Testis (tissue), 3 donors: Measurements from ENCODE around the gene MTOR. TPM values are rescaled to one million over a fixed set of nuclear protein-coding genes. Genes with fewer than 3 reads are reported as not detected.

Experiments used
- DNase-seq: peaks from one replicate; pipeline ENCODE4 v3.0.0-alpha.2; 2019
- H3K27ac ChIP-seq, 2 donors: fragments of 200-600 bp; sonication (generic); one replicate each; pipeline ENCODE4 v1.5.1; 2019
- H3K27me3 ChIP-seq: fragments of 200-600 bp; sonication (generic); one replicate; pipeline ENCODE4 v1.5.1; 2019
- H3K36me3 ChIP-seq: fragments of 200-600 bp; sonication (generic); one replicate; pipeline ENCODE4 v1.5.1; 2017; ENCODE audit warnings: low read depth; ENCODE audit errors: missing control alignments
- H3K4me1 ChIP-seq: fragments of 200-600 bp; sonication (generic); one replicate; pipeline ENCODE4 v1.5.1; 2019
- H3K4me3 ChIP-seq, 2 donors: fragments of 200-600 bp; sonication (generic); one replicate each; pipeline ENCODE4 v1.5.1; 2017 to 2019
- H3K9me3 ChIP-seq: fragments of 200-600 bp; sonication (generic); one replicate; pipeline ENCODE4 v1.5.1; 2017
- POLR2A ChIP-seq: fragments of 450-650 bp; IDR thresholded peaks from one replicate; pipeline ENCODE4 v1.6.1; 2017; ENCODE audit warnings: antibody characterized with exemption, mild to moderate bottlenecking, moderate library complexity
- WGBS, 2 donors: methylation state at CpG; one replicate each; pipeline ENCODE4 v1.1.5; 2018; 5-methylcytosine and 5-hydroxymethylcytosine counted together
- intact Hi-C: fragments of 100-400 bp; cut with DNase I; formaldehyde crosslinking; loops from one replicate; pipeline ENCODE4 v1.15.1; 2023; ENCODE audit warnings: low total_unique reads
- polyA plus RNA-seq: library from polyadenylated mRNA; stranded (reverse); fragments of 350-450 nt; fragmentation: Illumina TruSeq; extraction: RNeasy Lipid Tissue Mini Kit (QIAGEN cat#74804); gene quantifications from one replicate; pipeline ENCODE4 v1.2.3, GENCODE V29; 2014; ENCODE audit warnings: low read depth, low replicate concordance; ENCODE audit not compliant: insufficient read depth
- total RNA-seq, 2 donors: library from RNA; depleted of rRNA; stranded (reverse); fragments of >200 nt; gene quantifications; one replicate each; pipeline ENCODE4 v1.2.3, GENCODE V29; 2016
- TF ChIP-seq, protein P1 (sequence below), 3 experiments: fragments of 450-650 bp in 2 of 3; fragments of 200-600 bp in 1 of 3; sonication (generic) in 1 of 3; IDR thresholded peaks; one replicate each; pipeline ENCODE4 v1.5.1; 2016 to 2019; ENCODE audit warnings: antibody characterized with exemption in 3 of 3, mild to moderate bottlenecking in 2 of 3, moderate library complexity in 1 of 3

MTOR gene
- total and polyA plus RNA-seq, 3 donors from 2014 or later, result 83.3 to 129 (median 108) TPM

DNA sequence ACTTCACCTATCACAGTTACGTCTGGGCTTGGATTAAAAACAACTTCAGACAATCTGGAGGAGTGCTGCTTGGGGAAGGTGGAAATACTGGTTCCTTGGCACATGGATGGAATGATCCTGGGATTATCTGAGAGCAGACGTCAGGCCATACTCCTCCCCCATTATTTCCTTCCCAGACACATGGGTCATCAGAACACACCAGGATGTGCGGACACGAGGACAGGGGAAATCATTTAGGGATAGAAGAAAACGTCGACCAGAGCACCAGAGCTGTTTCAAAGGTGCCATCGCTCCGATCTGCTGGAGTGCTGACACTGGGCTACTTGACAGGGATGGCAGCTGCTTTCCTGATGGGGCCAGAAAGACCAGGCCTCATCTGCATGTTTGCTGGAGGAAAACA is 105.0 kb downstream of the MTOR start:
- no peak for DNase-seq
- no peak for TF ChIP-seq POLR2A
- TF ChIP-seq, protein P1, sequence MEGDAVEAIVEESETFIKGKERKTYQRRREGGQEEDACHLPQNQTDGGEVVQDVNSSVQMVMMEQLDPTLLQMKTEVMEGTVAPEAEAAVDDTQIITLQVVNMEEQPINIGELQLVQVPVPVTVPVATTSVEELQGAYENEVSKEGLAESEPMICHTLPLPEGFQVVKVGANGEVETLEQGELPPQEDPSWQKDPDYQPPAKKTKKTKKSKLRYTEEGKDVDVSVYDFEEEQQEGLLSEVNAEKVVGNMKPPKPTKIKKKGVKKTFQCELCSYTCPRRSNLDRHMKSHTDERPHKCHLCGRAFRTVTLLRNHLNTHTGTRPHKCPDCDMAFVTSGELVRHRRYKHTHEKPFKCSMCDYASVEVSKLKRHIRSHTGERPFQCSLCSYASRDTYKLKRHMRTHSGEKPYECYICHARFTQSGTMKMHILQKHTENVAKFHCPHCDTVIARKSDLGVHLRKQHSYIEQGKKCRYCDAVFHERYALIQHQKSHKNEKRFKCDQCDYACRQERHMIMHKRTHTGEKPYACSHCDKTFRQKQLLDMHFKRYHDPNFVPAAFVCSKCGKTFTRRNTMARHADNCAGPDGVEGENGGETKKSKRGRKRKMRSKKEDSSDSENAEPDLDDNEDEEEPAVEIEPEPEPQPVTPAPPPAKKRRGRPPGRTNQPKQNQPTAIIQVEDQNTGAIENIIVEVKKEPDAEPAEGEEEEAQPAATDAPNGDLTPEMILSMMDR (IDR thresholded peaks at IDR 0.05), result no peak
- Histone ChIP-seq H3K36me3 (no peaks in the 10 kb centered on the region), H3K27me3 (no peaks in the 10 kb centered on the region), H3K4me1 (peaks cover 16% of the 10 kb centered on the region), H3K9me3 (no peaks in the 10 kb centered on the region), H3K27ac (peak overlapping the region; percentile 33 to 79), H3K4me3 (no peak overlapping the region)
- intact Hi-C loops, result no loop called here
- WGBS, 2 donors, result 62 to 73% methylated on average over 8 of the region's 8 CpGs

DNA sequence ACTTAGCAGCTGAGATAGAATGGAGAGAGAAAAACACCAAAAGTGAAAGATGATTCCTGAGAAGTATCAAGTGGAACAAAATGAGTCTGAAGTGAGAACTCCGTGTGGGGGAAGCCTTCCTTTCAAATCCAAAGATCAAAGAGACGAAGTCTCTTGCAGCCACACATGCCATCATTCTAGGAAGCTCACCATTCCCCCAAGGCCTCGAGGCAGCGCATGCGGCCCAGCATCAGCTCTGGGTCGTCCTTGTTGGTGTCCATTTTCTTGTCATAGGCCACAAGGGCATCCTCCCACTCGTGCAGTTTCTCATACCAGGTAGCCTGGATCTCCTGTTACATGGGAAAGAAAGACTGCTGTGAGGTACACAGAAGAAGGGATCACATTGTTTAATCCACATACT is 105.4 kb downstream of the MTOR start:
- 74 to 86% methylated on average over 7 of the region's 7 CpGs for WGBS, 2 donors

DNA sequence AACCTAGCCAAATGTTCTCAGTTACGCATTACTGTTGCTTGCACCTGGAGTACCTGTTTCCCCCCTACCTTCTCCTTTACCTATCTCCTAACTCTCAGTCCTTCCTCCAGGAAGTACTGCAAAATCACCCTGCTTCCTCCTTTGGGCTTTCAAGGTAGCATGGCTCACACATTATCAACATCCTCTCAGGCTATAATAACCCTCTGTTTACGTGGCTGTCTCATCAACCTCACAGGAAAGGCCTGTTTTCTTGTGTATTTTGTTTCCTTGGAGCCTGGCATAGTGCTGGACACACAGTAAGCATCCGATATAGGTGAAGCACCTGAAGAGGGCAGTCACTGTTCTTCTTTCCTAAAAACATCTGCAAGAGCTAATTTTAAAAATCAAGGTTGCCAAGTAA is 105.9 kb downstream of the MTOR start:
- no peak overlapping the region for H3K4me3 ChIP-seq
- no peak for DNase-seq
- WGBS, 2 donors, result 79 to 89% methylated on average over 3 of the region's 3 CpGs
- H3K4me1 ChIP-seq, result peaks cover 24% of the 10 kb centered on the region
- intact Hi-C loops, result no loop called here
- H3K27me3 ChIP-seq, result no peaks in the 10 kb centered on the region
- no peaks in the 10 kb centered on the region for H3K36me3 ChIP-seq
- H3K9me3 ChIP-seq, result no peaks in the 10 kb centered on the region
- no peak for TF ChIP-seq POLR2A
- TF ChIP-seq, protein P1 (IDR thresholded peaks at IDR 0.05), result no peak
- no peak overlapping the region for H3K27ac ChIP-seq

More for the DNA sequence above, 105.4 kb downstream of the MTOR start:
- H3K4me1 ChIP-seq, result peaks cover 21% of the 10 kb centered on the region
- H3K4me3 ChIP-seq, result no peak overlapping the region
- no peaks in the 10 kb centered on the region for H3K9me3 ChIP-seq
- intact Hi-C loops, result no loop called here
- H3K27ac ChIP-seq, result peak overlapping the region; percentile 33 to 79
- no peak for DNase-seq
- no peak for TF ChIP-seq POLR2A
- TF ChIP-seq, protein P1 (IDR thresholded peaks at IDR 0.05), result no peak
- H3K36me3 ChIP-seq, result no peaks in the 10 kb centered on the region
- H3K27me3 ChIP-seq, result no peaks in the 10 kb centered on the region

DNA sequence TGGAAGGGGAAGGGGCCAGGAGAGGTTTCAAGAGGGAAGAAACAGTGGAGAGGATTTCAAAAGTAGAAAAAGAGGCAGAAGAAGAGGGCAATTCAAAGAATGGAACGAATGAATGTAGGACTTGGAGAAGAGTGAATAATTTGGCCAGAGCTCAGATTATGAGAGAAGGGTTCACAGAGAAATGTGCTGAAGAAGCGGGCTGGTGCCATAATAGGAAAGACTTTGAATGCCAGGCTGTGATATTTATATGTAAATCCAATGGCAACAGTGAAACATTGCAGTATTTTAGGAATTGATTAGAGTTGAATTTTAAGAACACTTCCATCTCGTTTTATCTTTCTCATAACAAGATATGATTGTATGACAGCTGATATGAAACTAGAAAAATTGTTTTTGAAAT is 109.2 kb downstream of the MTOR start:
- no peak overlapping the region for H3K4me3 ChIP-seq
- no peak for DNase-seq
- H3K27me3 ChIP-seq, result no peaks in the 10 kb centered on the region
- H3K27ac ChIP-seq, result peak overlapping the region in 1 of 2 donors; percentile 63
- TF ChIP-seq POLR2A, result no peak
- TF ChIP-seq, protein P1 (IDR thresholded peaks at IDR 0.05), result no peak
- H3K9me3 ChIP-seq, result no peaks in the 10 kb centered on the region
- H3K36me3 ChIP-seq, result no peaks in the 10 kb centered on the region
- intact Hi-C loops, result no loop called here
- H3K4me1 ChIP-seq, result peaks cover 24% of the 10 kb centered on the region
- WGBS, 2 donors, result 58 to 67% methylated on average over 3 of the region's 3 CpGs

DNA sequence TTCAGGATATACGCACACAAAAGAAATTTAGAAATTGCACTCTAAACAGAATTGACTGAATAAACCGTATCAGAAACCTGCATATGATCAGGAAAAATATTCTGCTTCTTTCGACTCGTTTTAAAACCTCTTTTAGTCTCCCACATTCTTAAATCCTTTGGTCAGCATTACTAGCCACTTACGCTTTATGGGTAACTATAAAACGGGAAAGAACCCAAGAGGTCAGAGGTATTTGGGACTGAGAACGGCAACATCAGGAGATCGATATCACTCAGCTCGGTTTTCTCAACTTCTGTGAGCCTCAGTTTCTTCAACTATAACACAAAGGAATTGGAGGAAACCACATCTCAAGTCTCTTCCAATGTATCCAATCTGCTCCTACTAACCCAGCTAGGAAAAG is 109.6 kb downstream of the MTOR start:
- intact Hi-C loops, result no loop called here
- Histone ChIP-seq H3K4me1 (peaks cover 20% of the 10 kb centered on the region), H3K4me3 (no peak overlapping the region), H3K27ac (peak overlapping the region in 1 of 2 donors; percentile 63), H3K27me3 (no peaks in the 10 kb centered on the region), H3K36me3 (no peaks in the 10 kb centered on the region), H3K9me3 (no peaks in the 10 kb centered on the region)
- DNase-seq, result no peak
- 61 to 74% methylated on average over 9 of the region's 9 CpGs for WGBS, 2 donors
- TF ChIP-seq POLR2A, result no peak
- TF ChIP-seq, protein P1 (IDR thresholded peaks at IDR 0.05), result no peak
